Stimulated activated CD4-positive, alpha-beta T cell treated with anti-CD3 and anti-CD28 coated beads, Interleukin-15, amount 100 ng/mL, for 24 hours (primary cell): ENCODE results near the gene SLC37A3.

Experiments
- DNase-seq: peaks from one replicate; pipeline ENCODE4 v3.0.0-alpha.2; 2020

SLC37A3 gene

GRCh38 chr7:140310337-140311002, 87.9 kb downstream of the SLC37A3 start:
- no peak for DNase-seq

DNA sequence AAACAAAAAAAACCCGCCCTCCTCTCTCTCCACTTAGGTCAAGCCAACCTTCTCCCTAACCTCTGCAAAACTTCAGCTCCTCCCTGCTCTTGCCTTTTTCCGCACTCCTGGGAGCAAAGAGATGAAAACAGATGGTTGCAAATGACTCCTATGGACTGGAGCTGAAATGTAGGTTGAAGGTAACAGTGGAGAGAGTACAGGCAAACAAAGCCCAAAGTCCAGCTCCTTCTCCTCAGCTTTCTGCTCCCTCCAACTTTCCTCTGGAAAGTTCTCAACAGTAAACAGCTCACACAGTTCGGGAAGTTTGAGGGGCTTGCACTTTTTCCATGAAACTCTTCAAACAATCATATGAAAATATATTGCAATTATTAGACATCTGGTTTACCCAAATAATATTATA, 90.3 kb downstream of the SLC37A3 start:
- DNase-seq = no peak

GRCh38 chr7:140304191-140304799, 94.0 kb downstream of the SLC37A3 start:
- DNase-seq = peak; percentile 34

- no peak for DNase-seq
These were observed 97.8 kb downstream of the SLC37A3 start for GRCh38 chr7:140300243-140301136.

- DNase-seq = no peak
These were observed 100.1 kb downstream of the SLC37A3 start for GRCh38 chr7:140298213-140298612.

DNA sequence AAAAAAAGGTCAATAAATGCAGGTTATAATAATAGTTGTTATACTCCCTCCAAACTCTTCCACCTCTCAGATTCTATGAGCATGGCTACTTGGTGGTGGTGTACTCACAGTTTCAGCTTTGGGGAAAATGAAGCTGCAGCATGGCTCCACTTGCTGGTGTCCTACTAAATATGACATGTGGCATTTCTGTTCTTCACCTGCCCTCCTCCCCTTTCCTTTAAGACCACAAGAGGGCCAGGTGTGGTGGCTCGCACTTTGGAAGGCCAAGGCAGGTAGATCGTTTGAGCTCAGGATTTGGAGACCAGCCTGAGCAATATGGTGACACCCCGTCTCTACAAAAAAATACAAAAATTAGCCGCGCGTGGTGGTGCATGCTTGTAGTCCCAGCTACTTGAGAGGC, 101.1 kb downstream of the SLC37A3 start:
- no peak for DNase-seq

- no peak for DNase-seq
These were observed 103.0 kb downstream of the SLC37A3 start for GRCh38 chr7:140295224-140295738.

DNA sequence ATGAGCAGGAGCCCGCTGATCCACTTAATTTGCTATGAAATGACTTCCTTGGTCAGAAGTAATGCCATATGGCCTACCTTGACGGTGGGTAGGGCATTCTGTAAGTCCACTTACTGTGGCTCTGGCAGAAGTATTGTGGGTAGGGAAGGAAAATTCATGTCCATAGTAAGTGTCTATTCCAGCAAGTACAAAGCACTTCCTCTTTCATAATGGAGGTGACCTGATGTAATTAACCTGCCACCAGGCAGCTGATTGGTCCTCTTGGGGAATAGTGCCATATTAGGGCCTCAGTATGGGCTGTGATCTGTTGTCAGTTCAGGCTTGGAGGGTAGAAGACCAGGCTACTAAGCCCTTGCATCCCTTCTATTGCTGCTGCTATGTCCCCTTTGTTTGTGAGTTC, 103.9 kb downstream of the SLC37A3 start:
- no peak for DNase-seq

- no peak for DNase-seq
These were observed 105.9 kb downstream of the SLC37A3 start for GRCh38 chr7:140292438-140292837.

GRCh38 chr7:140289804-140290203, 108.5 kb downstream of the SLC37A3 start:
- DNase-seq = no peak

GRCh38 chr7:140287988-140288387, 110.3 kb downstream of the SLC37A3 start:
- no peak for DNase-seq

- DNase-seq = no peak
These were observed 112.4 kb downstream of the SLC37A3 start for GRCh38 chr7:140285938-140286337.

GRCh38 chr7:140284062-140284461, 114.3 kb downstream of the SLC37A3 start:
- DNase-seq = no peak
